ENCODE results near the gene WWOX.

The WWOX gene

DNA sequence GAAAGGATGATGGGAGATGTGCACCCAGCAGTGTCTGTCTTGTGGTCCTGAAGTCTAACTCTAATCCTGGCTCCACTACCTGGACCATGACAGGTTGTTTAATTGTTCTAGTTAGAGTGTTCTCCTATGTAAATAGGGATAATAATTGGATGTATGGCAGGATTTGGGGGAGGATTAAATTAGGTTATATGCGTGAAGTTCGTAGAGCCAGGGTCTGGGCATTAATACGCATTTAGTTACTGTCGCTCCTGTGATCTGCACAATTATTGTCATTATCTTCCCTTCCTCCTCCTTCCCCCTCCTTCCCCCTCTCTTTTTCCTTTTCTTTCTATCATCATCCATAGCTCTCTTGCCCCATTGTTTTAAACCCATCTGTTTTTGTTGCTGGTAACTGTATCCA, 210.3 kb downstream of the WWOX start:
- no peak for DNase-seq

DNA sequence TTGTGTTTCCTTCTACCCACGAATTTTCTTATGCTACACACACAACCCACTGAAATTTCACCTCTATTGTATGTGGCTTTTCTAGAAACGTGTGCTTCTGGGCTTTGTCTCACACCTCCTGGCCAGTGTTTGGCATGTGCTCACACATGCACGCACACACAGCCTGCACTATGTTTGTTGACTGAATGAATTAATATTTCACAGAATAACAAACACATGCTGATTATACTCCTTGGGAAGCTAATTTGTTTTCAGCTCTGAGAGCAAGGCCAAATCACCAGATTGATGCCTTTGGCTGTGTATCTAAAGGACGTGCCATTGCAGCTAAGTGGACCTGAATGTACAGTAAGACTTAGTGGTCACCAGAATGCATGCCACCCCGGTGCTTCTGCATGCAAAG, 210.7 kb downstream of the WWOX start:
- no peak for DNase-seq

DNA sequence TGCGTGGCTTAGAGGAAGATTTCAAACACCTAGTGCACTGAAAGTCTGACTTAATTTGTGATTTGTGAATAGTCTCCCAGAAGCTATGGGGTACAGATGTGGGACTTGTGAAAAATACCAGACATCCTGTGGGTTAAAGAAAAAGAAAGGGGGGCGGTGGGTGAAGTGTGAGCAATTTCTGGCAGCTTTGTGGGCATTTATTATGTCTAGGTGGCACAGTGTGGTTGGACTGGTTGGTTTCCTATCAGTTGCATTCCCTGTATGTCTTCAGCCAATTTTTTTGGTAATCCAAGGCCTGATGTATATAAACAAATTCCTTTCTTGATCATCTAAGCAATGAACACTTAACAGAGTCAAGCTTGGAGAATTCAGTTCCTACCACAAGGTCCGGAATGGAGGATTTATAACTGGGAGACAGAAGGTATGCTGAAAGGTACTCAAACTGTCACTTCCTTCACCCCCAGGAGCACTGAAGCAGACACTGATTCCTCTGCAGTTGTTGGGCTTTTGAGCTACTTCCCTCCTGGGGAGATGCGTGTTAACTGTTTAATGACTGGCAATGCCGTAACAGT, 211.6 kb downstream of the WWOX start:
- DNase-seq: no peak

DNA sequence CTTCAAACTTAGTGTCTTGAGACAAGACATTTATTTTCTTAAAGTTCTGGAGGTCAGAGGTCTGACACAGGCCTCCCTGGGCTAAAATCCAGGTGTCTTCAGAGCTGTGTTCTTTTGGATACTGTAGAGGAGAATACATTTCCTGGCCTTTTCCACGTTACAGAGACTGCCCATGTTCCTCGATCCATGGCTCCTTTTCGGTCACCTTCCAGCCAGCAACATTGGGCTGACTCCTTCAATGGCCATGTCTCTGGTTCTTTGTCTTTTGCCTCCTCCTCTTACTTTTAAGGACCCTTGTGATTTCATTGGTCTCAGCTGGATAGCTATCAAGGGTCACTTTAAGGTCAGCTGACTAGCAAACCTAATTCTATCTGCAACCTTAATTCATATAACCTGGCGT, 212.4 kb downstream of the WWOX start:
- no peak for DNase-seq

DNA sequence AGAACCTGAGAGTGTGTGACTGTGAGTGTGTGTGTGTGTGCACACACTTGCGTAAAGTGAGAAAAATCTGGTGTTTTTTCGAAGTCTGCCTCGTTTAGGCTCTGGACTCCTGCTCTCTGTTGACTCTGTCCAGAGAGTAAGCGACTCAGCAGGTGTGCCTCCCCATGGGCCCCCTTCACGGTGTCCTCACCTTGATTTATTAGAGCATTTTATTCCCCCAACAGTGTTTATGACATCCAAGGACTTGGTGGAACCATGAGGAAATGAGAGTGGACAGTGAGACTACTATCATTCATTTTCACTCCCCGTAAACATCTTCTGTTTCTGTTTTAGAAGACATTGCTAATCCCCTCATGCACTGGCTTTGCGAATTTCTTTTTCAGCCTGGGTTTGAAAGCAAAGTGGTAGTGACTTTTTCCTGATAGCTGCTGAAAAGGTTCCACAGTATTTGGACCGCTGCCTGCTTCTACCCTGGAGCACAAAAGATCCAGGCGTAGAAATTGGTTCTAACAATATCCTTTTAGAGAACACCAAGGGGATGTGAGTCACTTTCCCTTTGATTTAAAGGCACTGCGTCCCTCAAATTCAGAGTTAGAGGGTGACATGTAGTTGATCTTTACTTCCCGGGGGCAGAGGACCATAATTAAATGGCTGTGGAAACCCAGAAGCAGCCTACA, 218.2 kb downstream of the WWOX start:
- no peak for DNase-seq

DNA sequence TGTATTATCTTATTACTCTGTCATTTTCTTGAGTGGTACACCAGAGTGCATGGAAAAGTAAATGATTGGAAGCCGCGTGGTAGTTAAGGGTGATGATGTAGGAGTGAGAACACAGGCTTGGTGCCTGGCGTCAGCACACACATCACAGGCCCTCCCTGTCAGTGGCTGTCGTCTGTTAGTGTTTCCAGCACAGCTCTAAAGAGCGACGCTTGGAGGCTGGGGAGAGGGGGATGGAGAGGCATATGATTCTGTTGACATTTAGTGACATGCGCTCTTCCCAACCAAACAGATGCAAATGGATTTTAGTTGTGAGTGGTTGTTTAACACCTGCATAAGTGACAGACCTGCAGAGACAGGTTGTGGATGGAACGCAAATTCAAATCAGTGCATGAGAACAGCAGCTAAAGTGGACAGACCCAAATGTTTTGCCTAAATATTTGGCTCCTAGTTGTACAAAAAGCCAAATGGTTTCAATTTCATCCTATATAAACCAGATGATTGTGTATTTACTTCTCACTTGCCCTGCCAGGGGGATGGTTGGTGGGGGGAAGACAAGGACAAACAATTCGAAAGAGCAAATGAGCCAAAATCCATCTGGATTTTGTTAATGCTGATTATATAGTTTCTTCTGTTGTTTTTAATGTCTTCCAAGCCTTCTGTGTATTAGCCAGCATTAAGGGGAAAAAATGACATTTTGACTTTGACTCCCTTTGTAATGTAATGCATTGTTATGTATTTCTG, 222.3 kb downstream of the WWOX start:
- peak; percentile 1 to 43 for DNase-seq

DNA sequence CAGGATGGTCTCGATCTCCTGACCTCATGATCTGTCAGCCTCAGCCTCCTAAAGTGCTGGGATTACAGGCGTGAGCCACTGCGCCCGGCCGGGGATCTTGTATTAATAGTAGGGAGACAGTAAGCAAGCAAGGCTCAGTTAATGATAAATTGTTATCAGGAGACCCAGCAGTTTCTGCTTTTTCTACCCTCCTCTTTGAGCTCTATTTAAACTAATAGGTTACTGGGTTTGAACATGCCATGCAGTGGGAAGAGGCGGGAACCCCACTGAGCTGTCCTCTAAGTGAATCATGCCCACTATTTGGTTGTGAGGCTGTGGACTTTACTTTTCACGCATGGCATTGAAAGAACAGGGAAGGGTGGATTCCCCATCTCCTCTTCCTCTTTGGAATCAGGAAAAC, 223.9 kb downstream of the WWOX start:
- DNase-seq: no peak

DNA sequence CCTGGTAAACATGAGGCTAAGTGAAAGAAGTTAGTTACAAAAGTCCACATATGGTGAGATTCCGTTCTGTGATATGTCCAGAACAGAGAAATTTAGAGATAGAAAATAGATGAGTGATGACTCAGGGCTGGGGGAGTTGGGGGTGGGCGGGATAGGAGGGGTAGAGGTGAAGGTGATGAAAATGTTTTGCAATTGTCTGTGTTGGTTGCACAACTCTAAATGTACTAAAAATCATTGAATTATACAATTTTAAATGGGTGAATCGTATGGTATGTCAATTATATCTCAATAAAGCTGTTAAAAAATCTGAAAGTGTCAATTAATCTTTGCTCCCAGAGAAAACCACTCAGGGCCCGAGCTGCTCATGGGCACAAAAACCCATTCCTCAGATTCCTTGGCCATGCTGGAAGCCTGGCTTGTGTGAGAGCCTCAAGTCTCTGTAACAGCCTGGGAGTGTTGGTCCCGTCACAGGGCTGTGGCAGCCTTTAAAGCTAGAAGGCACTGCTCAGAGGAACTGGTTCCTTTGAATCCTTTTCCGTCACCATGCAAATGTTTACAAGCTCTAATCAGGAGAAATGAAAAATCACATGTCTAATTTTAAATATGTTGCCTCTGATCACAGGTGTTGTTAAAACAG, 225.3 kb downstream of the WWOX start:
- DNase-seq: peak in 1 of 2 experiments; percentile 23

DNA sequence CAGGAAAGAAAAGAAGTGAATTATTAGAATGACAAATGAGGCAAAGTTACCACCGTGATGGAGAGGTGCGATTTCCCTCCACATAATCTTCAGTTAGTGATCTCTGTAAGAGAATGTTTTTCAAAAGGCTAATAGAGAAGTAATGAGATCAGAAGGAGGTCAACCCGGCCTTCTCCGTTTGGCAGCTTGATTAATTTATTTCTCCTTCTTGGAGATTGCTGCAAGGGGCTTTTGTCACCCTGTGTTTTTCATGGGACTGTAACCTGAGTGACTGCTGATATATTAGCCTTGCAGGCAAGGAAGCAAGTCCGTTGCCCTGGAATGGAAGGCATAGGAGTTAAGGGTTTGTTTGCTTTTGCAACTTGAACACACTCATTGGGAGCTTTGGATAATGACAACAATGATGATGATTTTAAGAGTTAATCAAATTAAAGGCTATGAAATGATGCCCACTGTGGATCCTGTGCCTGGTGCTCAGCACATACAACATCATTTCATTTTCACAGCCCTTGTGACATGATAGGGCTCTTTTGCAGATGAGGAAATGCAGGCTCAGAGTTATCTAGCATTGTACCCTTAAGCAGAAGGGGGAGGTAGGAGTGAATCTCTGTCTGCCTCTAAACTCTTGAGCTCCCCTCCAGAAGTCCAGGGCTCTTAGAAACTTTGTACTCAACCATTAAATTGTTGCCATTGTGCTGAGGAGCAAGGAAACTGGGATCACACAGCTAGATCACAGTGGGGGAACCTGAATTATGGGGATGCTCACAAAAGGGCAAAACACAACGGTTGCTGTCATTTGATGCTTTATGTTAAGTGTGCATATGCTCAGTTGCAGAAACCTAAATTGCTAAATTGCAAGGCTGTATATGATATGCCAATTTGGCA, 226.3 kb downstream of the WWOX start:
- DNase-seq: no peak

DNA sequence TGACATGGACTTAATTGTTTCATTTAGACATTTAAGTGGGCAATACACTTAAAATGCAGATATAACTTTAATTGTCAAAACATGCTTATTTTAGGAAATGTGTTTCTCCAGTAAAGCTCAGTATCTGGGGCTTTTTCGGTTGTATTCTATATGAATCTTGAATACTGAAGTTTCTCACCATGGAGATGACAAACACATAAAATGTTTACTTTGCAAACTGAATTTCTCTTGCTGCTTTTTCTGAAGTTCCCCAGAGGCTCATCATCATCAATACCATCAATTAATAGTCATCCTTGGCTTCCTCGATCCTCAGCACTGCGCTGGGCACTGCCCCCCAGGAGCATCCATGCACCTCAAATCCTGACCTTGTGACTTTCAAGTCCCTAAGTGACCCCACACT, 227.3 kb downstream of the WWOX start:
- no peak for DNase-seq

DNA sequence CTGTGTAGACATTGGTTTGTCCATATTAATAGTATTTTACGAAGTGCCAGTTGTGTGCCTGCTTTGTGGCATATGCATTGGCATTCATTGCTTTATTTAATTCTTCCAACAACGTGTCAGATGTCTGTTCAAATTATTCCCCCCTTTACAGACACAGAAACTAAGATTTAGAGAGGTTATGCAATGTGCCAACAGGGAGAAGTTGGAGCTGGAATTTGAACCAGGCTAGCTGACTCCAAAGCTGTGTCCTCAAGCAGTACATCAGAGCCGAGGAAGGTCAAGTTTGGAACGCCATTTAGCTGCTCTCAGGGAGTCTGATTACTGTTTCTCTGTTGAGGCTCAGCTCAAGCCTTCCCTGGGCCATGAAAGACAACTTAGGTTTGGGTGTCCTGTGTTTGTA, 232.3 kb downstream of the WWOX start:
- DNase-seq: no peak

DNA sequence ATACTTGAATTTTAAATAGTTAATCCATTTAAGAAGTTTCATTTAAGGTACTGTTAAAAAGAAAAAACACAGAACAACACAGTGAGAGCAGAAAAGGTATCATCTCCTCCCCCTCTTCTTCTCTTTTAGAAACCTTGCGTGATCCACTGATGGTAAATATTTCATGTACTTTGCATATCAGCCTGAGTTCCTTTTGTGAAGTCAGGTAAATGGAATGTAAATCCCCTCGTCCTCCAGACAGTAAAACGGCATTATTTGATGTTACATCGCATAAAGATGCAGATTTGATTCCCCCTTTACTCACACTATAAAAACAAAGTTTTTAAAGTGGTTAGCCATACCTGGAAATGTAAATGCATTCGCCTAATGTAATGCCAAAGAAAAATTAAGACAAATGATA, 234.4 kb downstream of the WWOX start:
- DNase-seq: peak; percentile 28 to 41

DNA sequence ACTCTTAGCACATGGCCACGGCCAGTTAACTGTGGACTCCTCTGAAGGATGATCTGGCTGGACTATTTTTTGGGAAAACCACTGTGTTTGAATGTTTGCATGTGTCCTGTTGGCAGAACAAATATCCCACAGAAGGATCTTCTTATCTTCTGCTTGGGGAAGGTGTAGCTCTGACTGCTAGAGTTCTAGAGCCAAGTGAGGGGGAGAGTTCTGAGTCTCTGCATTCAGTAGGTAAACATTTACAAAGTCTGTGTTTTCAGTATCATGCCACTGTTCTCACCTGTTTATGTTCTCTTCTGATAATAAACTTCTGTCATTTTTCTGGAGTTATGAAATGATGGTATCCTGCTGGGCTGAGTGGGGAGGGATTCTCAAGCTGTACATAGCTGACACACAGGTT, 241.1 kb downstream of the WWOX start:
- no peak for DNase-seq

DNA sequence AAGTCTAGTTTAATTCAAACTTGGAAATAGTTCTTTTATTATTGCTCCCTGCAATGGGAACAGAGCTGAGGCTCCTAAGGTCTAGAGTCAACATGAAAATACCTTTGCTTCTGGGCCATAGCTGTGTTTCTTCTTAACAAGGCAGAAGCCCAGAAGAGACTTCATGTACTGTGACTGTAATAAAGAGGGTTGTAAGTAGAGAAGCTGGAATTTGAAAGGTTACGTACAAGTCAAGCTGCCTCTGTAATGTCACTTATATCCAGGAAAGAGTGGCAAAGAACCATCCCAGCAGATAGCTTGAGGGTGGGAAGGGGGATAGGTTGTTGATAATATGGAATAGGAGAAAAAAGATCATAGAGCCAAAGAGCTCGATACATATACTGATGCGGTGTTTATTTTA, 248.6 kb downstream of the WWOX start:
- no peak for DNase-seq

DNA sequence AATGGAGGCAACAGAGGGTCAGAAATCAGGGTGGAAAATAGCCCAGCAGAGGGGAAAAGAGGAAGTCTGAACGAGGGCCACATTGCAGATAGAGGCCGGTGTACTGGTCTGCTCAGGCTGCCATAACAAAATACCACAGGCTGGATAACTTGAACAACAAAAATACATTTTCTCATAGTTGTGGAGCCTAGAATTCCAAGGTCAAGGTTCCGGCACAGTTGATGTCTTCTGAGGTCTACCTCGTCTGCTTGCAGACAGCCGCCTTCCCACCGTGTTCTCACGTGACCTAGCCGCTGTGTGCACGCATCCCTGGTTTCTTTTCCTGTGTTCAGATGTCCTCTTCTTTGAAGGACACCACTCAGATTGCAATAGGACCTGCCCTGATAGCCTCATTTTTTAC, 249.4 kb downstream of the WWOX start:
- DNase-seq: no peak

DNA sequence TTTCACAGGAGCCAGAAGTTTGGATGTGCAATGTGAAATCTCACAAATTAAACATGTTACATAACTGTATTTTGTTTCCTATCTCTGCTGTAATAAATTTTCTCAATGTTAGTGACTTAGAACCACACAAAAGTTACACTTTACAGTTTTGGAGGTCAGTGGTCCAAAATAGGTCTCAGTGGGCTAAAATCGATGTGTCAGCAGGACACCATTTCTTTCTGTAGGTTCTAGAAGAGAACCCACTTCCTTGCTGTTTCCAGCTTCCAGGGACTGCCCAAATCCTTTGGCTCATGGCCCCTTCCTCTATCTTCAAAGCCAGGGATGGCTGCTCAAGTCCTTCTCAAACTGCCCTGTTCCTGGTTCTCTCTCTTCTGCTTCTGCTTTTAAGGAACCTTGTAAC, 252.7 kb downstream of the WWOX start:
- DNase-seq: no peak

DNA sequence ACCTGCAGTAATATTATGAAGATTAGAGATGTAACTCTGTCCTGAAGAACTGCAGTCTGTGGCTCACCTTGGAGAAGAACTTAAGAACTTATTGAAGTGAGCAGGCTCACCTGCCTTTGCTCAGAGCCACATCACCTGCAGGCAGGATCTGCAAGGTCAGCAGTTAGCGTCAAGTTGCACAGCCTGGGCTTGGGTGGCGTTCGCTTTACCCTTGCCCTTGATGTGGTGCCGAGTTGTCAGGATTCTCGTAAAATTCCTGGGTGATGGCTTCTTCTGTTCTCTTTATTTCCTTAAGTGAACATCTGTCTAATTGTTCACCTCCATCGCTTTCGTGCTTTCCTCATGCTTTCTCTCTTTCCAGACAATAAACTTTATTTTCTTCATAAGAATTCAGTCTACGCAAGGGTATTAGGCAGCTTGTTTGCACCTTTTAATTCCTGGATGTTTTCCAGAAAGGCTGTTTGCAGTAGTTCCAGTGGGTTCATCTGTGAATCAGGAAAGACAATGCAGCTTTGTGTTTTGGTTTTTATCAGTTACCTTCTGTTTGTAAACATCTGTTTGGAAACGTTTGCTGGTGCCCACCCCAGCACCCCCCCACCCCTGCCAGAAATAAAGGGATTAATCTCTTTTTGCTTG, 254.3 kb downstream of the WWOX start:
- peak; percentile 44 to 46 for DNase-seq

DNA sequence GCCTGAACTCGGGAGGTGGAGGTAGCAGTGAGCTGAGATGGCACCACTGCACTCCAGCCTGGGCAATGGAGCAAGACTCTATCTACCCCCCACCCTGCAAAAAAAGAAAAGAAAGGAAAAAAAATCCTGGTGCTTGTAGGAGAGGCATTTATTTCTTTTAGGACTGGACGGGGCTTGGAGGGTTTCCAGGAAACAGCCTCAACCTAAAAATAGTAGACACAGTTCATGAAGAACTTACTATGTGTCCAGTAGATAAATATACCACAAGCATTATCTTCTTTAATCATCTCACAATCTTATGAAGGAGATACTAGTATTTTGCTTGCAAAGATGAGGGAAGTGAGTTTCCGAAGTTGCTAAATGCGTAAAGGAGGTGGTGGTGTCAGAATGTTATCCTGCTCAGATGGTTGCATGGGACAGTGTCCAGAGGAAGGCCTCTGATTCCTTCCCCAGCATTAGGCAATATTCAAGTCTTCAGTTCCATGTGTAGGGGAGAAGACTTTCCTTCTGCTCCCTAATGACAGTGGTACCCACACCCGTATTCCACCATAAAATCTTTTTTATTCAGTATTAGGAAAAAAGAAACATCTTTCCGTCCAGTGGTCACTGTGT, 263.2 kb downstream of the WWOX start:
- DNase-seq: no peak

DNA sequence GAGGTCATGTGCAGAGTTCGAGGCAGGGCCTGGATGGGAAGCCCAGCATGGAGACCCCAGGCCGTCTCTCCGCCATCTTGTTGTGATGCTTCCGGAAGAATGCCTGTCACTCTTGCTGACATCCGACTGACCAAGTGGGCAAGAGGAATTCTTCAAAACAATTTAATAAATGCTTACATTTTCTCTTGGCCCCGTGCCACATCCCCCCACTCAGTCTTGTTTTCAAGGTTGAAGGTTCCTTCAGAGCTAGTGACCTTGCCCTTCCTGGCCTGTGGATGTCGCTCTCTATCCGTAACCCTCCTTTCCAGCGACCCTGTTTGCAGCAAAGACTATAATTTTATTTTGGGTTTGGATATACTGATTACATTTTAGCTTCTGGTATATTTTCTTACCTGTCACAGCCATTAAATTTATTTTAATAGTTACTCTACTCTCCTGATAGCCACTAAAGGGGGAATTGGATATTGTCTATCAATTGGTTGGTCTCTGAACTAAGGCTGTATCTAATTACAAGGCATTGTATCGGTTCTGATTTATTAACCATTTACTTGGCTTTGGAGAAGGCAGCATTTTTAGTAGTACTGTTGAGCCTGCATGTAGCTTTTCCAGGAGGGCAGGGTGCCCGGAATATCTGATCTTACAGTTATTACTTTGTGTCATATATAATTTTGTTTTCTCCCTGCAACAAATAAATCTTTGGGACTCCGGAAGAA, 264.5 kb downstream of the WWOX start:
- no peak for DNase-seq

DNA sequence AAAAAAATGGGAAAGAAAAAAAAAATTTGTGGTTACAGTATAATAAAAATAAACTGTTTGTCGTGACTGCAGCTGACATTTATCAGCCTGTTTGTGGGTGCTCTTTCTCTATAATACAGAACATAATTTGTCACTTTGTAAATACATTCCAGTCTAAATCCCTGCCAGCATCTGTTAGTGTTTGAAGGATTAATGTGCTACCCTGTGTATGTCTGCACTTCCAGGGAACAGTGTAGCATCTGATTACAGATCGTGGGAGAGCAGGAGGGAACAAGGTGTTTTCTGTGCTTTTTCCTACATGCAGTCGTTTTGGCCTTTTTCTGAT, 265.1 kb downstream of the WWOX start:
- no peak for DNase-seq

DNA sequence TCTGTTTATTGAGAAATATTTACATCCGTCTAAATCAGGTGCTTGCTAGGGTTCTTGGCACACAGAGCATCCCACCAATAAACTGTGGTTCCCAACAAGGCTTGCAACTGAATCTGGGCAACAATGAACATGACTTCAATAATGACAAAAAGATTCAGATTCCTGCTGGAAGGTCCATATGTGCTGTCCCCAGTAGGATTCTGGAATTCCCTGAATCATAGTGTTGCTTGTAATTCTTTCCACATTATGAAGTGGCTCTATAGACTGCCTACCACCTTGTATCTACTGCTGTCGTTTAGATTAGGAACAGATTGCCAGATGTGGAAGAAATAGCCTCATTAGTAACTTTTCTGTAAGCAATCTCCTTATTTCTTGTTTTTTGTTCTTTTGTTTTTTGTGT, 265.9 kb downstream of the WWOX start:
- DNase-seq: no peak
